Femur (tissue), 1 donor: ENCODE results near the gene PRSS36.
A peak's percentile ranks its signal among the peaks of the same experiment; 100 is the strongest.
"Not testable (repeated sequence)": the region's sequence is repeated elsewhere in the genome, so short reads cannot be mapped to it uniquely, and the experiment has no call there.

Source experiments
- DNase-seq: peaks from one replicate; pipeline ENCODE4 v3.0.0-alpha.2; 2017

PRSS36 gene

GRCh38 chr16:31120129-31120528 lies 29.7 kb downstream of the PRSS36 start:
- DNase-seq: no peak

- no peak for DNase-seq
Observed at GRCh38 chr16:31118223-31119155, 31.4 kb downstream of the PRSS36 start.

- DNase-seq: peak; percentile 99
Observed at GRCh38 chr16:31117384-31118222, 32.3 kb downstream of the PRSS36 start, which contains the start of gene KAT8. TSS of gene KAT8 (plus strand) at chr16:31117664. CDS start at chr16:31117682, 18 bp downstream.

GRCh38 chr16:31114468-31114867 lies 35.4 kb downstream of the PRSS36 start:
- DNase-seq: no peak

GRCh38 chr16:31113121-31114120 lies 36.4 kb downstream of the PRSS36 start:
- no peak for DNase-seq

- no peak for DNase-seq
Observed at GRCh38 chr16:31112711-31113110, 37.2 kb downstream of the PRSS36 start.

GRCh38 chr16:31111881-31112466 lies 37.9 kb downstream of the PRSS36 start:
- DNase-seq: no peak

- DNase-seq: no peak
Observed at GRCh38 chr16:31110106-31111034, 39.5 kb downstream of the PRSS36 start.

GRCh38 chr16:31109622-31110021 lies 40.2 kb downstream of the PRSS36 start:
- DNase-seq: no peak

- DNase-seq: no peak
Observed at GRCh38 chr16:31108794-31109558, 40.9 kb downstream of the PRSS36 start.

GRCh38 chr16:31108035-31108793 lies 41.7 kb downstream of the PRSS36 start, which contains the start of gene BCKDK:
TSS of gene BCKDK (plus strand) at chr16:31108386. CDS start at chr16:31109224, 838 bp downstream.
- peak; percentile 83 for DNase-seq

- DNase-seq: no peak
Observed at GRCh38 chr16:31107465-31107867, 42.4 kb downstream of the PRSS36 start.

- DNase-seq: no peak
Observed at GRCh38 chr16:31106509-31107464, 43.1 kb downstream of the PRSS36 start.

GRCh38 chr16:31105677-31106213 lies 44.1 kb downstream of the PRSS36 start:
- DNase-seq: peak; percentile 86

GRCh38 chr16:31100876-31101641 lies 48.8 kb downstream of the PRSS36 start:
- not testable (repeated sequence) for DNase-seq

GRCh38 chr16:31099860-31100638 lies 49.8 kb downstream of the PRSS36 start:
- no peak for DNase-seq
